Spinal cord (tissue), 10 donors: ENCODE measurements around the gene MAML3. TPM values are rescaled to one million over a fixed set of nuclear protein-coding genes. Genes with fewer than 3 reads are reported as not detected.

ENCODE experiments used
- DNase-seq, 6 donors: peaks; one replicate each; pipeline versions ENCODE4 v3.0.0 to v3.0.0-alpha.2; 2013 to 2015; ENCODE audit warnings: low spot score in 6 of 6, low read depth in 4 of 6
- H3K27ac ChIP-seq: one replicate; pipeline ENCODE4 v1.5.1; 2013; ENCODE audit warnings: low read depth, low read length, control low read depth
- H3K27me3 ChIP-seq: one replicate; pipeline ENCODE4 v1.6.1; 2013; ENCODE audit warnings: low read length; ENCODE audit not compliant: control insufficient read depth, insufficient read depth
- H3K36me3 ChIP-seq: one replicate; pipeline ENCODE4 v1.6.1; 2013; ENCODE audit warnings: low read length; ENCODE audit not compliant: control insufficient read depth, insufficient read depth
- H3K4me1 ChIP-seq: one replicate; pipeline ENCODE4 v1.6.1; 2013; ENCODE audit warnings: low read length; ENCODE audit not compliant: control insufficient read depth, insufficient read depth
- H3K4me3 ChIP-seq: one replicate; pipeline ENCODE4 v1.5.1; 2013; ENCODE audit warnings: low read depth, low read length, control low read depth
- H3K9me3 ChIP-seq: one replicate; pipeline ENCODE4 v1.6.1; 2013; ENCODE audit warnings: low read length; ENCODE audit not compliant: control insufficient read depth, insufficient read depth
- WGBS: methylation state at CpG from one replicate; pipeline ENCODE4 v1.1.5; 2013; ENCODE audit warnings: missing lambda C conversion rate; ENCODE audit not compliant: insufficient coverage; 5-methylcytosine and 5-hydroxymethylcytosine counted together
- polyA plus RNA-seq, 2 donors: library from polyadenylated mRNA; unstranded; fragments of 120-200 nt; gene quantifications; one replicate each; pipeline ENCODE4 v1.2.1, GENCODE V29; 2013; ENCODE audit not compliant: insufficient read length in 2 of 2
- total RNA-seq, 2 donors: library from RNA; depleted of rRNA in 1 of 2; stranded (reverse); fragments of 120-200 nt in 1 of 2; fragments of >200 nt in 1 of 2; gene quantifications; one replicate each; pipeline versions ENCODE4 v1.2.3 to v1.2.4, GENCODE V29; 2013 to 2014
- donor health status: healthy.

MAML3 gene
- total and polyA plus RNA-seq, 4 donors: 6.0 to 11.0 (median 8.2) TPM

GRCh38 chr4:139866276-139866962, 287.6 kb downstream of the MAML3 start:
- H3K27ac ChIP-seq: peak overlapping the region; percentile 43
- DNase-seq: peak in 2 of 6 donors; percentile 59 to 84
- H3K4me3 ChIP-seq: no peak overlapping the region
- peaks cover 5% of the 10 kb centered on the region for H3K4me1 ChIP-seq
- H3K27me3 ChIP-seq: no peaks in the 10 kb centered on the region
- H3K36me3 ChIP-seq: no peaks in the 10 kb centered on the region
- 70% methylated on average over 3 of the region's 13 CpGs for WGBS
- no peaks in the 10 kb centered on the region for H3K9me3 ChIP-seq

DNA sequence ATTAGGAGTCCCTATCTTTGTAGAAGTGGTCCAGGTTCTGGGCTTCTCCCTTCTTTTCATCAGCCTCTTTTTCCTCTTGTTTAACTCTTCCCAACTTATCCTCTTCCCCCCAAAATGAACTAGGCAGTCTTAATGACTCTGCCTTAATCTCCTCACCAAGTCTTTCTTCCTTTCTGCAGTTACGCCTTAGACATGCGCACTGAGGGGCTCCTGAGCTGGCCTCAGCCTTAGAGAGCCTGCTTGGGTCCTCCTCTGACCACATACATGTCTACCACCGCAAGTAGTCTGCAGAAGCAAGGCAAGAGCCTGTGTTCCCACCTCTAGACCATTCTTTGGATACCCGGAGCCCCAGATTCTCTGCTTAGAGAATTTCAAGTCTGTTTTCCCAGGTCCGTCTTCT, 288.4 kb downstream of the MAML3 start:
- no peak for DNase-seq
- Histone ChIP-seq H3K27ac (no peak overlapping the region), H3K4me3 (no peak overlapping the region), H3K36me3 (no peaks in the 10 kb centered on the region), H3K4me1 (peaks cover 5% of the 10 kb centered on the region), H3K9me3 (no peaks in the 10 kb centered on the region), H3K27me3 (no peaks in the 10 kb centered on the region)
- WGBS: 99% methylated on average over 5 of the region's 5 CpGs

- Histone ChIP-seq H3K4me3 (no peak overlapping the region), H3K4me1 (peaks cover 5% of the 10 kb centered on the region), H3K36me3 (peaks cover 4% of the 10 kb centered on the region), H3K27me3 (no peaks in the 10 kb centered on the region), H3K27ac (no peak overlapping the region), H3K9me3 (no peaks in the 10 kb centered on the region)
- no peak for DNase-seq
- WGBS: no CpG with 5 or more reads among the region's 3 CpGs
These were observed 290.5 kb downstream of the MAML3 start for GRCh38 chr4:139863531-139863930.

DNA sequence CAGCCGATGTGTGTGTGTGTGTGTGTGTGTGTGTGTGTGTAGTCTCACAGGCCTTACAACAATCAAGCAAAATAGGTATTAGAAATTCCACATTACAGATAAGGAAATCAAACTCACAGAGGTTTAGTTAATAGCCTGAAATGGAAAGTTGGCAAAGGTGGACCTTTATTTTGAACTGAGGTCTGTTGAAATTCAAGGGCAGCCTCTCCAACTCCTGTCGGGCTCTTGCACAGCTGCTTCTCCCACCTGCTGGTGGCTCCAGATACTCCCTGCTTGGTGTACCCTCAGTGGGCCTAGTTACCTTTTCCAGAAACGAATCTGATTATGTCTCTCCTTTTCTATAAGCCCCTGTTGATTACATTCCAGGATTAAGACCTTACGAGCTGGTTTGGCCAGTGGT, 292.5 kb downstream of the MAML3 start:
- Histone ChIP-seq H3K9me3 (no peaks in the 10 kb centered on the region), H3K27me3 (no peaks in the 10 kb centered on the region), H3K27ac (no peak overlapping the region), H3K4me3 (no peak overlapping the region), H3K4me1 (peaks cover 4% of the 10 kb centered on the region), H3K36me3 (peaks cover 4% of the 10 kb centered on the region)
- 83% methylated on average over 2 of the region's 4 CpGs for WGBS
- DNase-seq: no peak

DNA sequence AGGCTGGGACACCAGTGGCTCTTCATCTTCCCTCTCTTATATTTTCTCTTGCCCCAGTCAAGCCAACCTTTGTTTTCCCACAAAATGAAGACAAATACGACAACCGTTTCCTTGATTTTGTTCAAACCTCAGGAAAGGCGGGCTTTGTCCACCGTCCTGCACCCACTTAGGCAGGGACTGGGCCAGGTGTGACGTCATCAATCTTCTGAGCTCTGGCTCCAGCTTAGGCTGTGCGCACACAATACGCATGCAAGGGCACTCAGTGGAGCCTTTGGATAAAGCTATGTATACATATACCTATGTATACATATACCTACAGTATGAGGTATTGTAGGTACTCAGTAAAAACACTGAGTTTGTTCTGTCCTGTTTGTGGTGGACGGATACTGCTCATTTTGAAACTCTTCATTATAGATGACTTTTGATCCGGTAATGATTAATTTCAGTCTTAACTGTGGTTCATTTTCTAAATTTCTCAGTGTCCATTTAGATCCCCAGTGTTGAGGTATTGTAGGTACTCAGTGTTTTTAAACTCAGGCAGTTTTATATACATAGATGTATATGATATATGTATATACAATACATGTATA, 293.5 kb downstream of the MAML3 start:
- Histone ChIP-seq H3K27ac (no peak overlapping the region), H3K27me3 (no peaks in the 10 kb centered on the region), H3K36me3 (peaks cover 4% of the 10 kb centered on the region), H3K4me1 (no peaks in the 10 kb centered on the region), H3K9me3 (no peaks in the 10 kb centered on the region), H3K4me3 (no peak overlapping the region)
- no peak for DNase-seq
- 90% methylated on average over 4 of the region's 9 CpGs for WGBS

- H3K36me3 ChIP-seq: peaks cover 4% of the 10 kb centered on the region
- WGBS: 92% methylated on average over 27 of the region's 31 CpGs
- DNase-seq: no peak
- H3K27me3 ChIP-seq: no peaks in the 10 kb centered on the region
- no peaks in the 10 kb centered on the region for H3K4me1 ChIP-seq
- H3K9me3 ChIP-seq: no peaks in the 10 kb centered on the region
- no peak overlapping the region for H3K27ac ChIP-seq
- H3K4me3 ChIP-seq: no peak overlapping the region
These were observed 294.1 kb downstream of the MAML3 start for GRCh38 chr4:139859876-139860275.

- Histone ChIP-seq H3K27me3 (no peaks in the 10 kb centered on the region), H3K27ac (peak overlapping the region; percentile 73), H3K4me1 (no peaks in the 10 kb centered on the region), H3K4me3 (no peak overlapping the region), H3K36me3 (peaks cover 4% of the 10 kb centered on the region), H3K9me3 (no peaks in the 10 kb centered on the region)
- DNase-seq: peak in 1 of 6 donors; percentile 57
- 74% methylated on average over 3 of the region's 8 CpGs for WGBS
These were observed 295.4 kb downstream of the MAML3 start for GRCh38 chr4:139858436-139859205.

DNA sequence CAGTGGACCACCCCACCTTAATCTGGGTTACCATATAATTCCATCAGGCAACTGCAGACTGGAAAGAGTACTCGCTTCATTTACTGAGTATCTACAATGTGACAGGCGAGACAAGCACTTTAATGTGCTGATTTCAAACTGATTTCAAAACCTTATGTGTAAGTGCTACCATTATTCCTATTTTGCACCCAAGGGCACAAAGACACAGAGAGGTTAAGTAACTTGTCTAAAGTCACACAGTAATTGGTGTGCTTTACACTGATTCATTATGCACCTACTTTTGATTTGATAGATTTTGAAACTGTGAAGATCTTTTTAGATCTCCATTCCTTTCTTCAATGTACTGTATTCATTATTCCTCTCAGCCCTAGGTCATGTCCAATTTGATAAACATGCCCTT, 296.0 kb downstream of the MAML3 start:
- Histone ChIP-seq H3K9me3 (no peaks in the 10 kb centered on the region), H3K4me1 (no peaks in the 10 kb centered on the region), H3K27ac (no peak overlapping the region), H3K4me3 (no peak overlapping the region), H3K36me3 (peaks cover 4% of the 10 kb centered on the region), H3K27me3 (no peaks in the 10 kb centered on the region)
- WGBS: 0% methylated on average over 1 of the region's 2 CpGs
- DNase-seq: no peak

GRCh38 chr4:139857021-139857420, 297.0 kb downstream of the MAML3 start:
- H3K27ac ChIP-seq: no peak overlapping the region
- no peak overlapping the region for H3K4me3 ChIP-seq
- H3K9me3 ChIP-seq: no peaks in the 10 kb centered on the region
- peaks cover 4% of the 10 kb centered on the region for H3K36me3 ChIP-seq
- peak in 2 of 6 donors; percentile 47 to 55 for DNase-seq
- WGBS: no CpG with 5 or more reads among the region's 4 CpGs
- no peaks in the 10 kb centered on the region for H3K4me1 ChIP-seq
- H3K27me3 ChIP-seq: no peaks in the 10 kb centered on the region
